HG03159 (cell line): ENCODE data around the gene FNDC4.
"Not testable (repeated sequence)": the region's sequence is repeated elsewhere in the genome, so short reads cannot be mapped to it uniquely, and the experiment has no call there.

Source experiments
- ATAC-seq: cut with Tn5 transposase; IDR thresholded peaks from one replicate; pipeline ENCODE4 v1.9.1; 2021; ENCODE audit warnings: mild to moderate bottlenecking, moderate library complexity; ENCODE audit not compliant: unreplicated experiment

Gene FNDC4, protein sequence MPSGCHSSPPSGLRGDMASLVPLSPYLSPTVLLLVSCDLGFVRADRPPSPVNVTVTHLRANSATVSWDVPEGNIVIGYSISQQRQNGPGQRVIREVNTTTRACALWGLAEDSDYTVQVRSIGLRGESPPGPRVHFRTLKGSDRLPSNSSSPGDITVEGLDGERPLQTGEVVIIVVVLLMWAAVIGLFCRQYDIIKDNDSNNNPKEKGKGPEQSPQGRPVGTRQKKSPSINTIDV

DNA sequence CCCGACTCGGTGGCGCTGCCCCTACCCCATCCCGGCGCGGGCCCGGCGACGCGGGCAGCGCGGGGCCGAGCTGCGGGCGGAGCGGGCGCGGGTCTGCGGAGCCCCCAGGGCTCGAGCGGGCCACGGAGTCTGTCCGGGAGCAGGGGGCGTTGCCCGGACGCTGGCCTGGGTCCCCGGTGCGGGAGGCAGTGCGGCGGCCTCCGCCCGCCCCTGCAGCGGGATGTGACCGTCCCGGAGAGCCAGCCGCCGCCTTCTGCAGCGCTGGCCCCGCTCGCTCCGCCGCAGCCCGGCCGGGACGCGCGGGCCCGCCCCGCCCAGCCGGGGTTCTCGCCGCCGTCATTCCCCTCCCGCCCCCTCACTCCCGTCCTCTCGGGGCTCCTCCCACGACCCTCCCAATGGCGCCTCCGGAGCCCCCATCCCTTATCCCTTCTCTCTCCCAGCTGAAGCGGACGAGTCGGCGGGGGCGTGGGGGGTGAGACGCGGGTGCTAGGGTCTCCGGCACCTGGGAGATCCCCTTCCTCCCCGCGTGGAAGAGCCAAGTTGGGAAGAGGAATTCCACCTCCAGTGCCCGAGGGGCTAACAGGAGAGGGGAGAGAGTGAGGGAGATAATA, at the start of gene FNDC4:
TSS of gene FNDC4 (minus strand) at position 257 of the 611 bp plus-strand sequence. CDS start 521 bp downstream, outside the sequence.
- ATAC-seq: no peak

DNA sequence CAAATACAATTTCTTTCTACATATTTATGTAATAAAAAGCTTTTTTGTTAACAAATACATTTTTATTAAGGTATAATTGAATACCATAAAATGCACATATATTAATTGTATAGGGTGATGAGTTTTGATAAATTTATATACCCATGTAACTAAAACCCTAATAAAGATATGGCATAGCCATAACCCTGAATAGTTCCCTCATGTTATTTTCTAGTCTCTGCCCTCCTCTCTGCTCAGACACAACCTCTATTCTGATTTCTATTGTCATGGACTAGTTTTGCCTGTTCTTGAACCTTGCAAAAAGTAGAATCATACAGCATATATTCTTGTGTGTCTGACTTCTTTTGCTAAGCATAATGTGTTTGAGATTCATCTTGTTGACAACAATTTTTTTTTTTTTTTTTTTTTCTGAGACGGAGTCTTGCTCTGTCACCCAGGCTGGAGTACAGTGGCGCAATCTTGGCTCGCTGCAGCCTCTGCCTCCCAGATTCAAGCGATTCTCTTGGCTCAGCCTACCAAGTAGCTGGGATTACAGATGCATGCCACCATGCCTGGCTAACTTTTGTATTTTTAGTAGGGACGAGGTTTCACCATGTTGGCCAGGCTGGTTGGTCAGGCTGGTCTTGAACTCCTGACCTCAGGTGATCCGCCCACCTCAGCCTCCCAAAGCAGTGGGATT, 49.3 kb upstream of the FNDC4 start:
- ATAC-seq: no peak

DNA sequence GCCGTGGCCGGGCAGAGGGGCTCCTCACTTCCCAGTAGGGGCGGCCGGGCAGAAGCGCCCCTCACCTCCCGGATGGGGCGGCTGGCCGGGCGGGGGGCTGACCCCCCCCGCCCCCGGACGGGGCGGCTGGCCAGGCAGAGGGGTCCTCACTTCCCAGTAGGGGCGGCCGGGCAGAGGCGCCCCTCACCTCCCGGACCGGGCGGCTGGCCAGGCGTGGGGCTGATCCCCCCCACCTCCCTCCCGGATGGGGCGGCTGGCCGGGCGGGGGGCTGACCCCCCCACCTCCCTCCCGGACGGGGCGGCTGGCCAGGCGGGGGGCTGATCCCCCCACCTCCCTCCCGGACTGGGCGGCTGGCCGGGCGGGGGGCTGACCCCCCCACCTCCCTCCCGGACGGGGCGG, 44.6 kb upstream of the FNDC4 start:
- not testable (repeated sequence) for ATAC-seq

DNA sequence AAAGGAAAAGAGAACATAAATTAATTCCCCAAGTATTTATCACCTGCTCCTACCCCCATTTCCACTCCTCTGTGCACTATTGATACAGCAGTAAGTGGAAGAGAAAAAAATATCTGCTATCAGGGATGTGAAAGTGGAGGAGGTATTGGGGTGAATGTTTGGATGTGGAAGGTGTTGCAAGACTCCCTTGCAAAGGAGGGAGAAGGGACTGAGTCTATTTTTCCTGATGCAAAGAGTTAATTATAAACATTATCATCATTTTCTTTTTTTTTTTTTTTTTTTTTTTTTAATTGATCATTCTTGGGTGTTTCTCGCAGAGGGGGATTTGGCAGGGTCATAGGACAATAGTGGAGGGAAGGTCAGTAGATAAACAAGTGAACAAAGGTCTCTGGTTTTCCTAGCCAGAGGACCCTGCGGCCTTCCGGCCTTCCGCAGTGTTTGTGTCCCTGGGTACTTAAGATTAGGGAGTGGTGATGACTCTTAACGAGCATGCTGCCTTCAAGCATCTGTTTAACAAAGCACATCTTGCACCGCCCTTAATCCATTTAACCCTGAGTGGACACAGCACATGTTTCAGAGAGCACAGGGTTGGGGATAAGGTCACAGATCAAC, 43.9 kb upstream of the FNDC4 start:
- not testable (repeated sequence) for ATAC-seq

DNA sequence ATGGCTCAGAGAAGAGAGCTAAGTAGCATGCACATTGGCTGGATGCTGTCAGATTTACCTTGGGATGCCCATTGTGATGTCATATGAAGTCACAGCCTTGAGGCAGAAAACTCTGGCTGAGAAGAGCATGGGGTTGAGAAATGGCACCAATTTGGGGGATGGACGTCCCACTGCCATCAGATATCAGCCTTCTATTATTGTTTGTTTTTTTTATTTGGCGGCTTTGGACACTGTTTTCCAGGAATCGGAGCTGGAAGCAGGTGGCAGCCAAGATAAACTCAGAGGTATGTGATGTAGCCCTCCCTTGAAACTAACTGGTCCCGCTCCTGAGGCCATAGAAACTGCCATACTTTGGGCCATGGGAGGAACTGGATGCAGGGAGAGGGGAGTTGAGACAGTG, 42.3 kb upstream of the FNDC4 start:
- no peak for ATAC-seq

DNA sequence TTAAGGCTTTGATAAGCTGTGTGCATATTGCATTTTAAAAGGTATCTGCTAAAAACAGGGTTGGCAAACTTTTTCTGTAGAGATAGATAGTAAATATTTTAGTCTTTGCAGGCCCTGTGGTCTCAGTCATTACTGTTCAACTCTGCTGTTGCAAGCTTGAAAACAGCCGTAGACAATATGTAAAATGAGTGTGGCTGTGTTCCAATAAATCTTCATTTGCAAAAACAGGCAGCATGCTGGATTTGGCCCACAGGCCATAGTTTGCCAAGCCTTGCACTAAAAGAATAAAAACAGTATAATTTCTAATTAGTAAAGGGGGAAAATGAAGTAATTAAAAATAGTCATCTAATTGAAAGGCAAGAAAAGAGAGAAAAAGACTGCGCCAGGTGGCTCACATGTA, 37.0 kb upstream of the FNDC4 start:
- no peak for ATAC-seq

DNA sequence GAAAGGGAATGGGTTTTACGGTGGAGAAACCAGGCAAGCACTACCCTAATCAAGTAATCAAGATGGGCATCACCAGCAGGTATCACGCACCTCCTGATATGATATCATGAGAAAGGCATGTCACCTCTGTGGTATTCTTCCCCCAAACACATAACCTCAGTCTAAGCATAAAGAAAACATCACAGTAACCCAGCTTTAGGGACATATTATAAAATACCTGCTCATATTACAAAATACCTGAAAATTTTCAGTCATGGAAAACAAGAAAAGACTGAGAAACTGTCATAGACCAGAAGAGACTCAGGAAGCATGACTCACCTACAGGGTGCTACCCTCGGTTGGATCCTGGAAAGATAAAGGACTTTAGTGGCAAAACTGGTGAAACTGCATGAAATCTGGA, 32.2 kb upstream of the FNDC4 start:
- ATAC-seq: no peak

DNA sequence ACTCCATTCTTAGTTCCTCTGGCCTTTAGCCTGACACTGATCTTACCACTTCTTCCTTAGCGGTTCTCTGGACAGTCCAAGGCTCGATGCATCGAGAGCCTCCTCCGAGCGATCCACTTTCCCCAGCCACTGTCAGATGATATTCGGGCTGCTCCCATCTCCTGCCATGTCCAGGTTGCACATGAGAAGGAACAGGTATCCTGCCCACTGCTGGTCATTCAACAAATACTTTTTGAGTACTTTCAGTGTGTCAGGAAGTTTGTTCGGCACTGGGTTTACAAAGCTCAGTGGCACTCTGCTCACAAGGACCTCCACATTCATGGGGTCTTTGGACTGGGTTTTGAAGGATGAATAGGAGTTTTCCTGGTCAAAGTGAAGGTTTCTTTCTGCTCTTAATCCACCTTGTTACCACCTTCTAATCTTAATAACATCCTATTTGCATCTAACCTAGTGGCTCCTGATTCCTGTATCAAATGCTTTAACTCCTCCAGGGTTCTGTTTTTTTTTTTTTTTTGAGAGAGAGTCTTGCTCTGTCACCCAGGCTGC, 27.5 kb upstream of the FNDC4 start:
- ATAC-seq: no peak

DNA sequence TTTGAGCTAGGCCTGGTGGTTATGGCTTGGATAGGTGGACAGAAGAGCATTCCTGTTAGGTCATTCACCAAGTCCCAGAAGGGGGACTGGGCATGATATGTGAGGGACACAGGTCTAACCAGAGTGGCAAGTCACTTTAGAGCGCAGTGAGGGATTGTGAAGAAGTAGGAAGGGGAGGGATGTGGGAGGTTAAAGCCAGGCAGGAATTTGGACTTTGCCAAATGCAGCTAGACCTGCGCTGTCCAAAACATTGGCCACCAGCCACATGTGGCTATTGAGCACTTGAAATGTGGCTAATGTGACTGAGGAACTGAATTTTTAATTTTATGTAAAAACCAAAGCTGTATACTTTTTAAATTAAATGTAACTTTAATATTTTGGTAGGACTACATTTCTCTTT, 25.3 kb upstream of the FNDC4 start:
- ATAC-seq: no peak

DNA sequence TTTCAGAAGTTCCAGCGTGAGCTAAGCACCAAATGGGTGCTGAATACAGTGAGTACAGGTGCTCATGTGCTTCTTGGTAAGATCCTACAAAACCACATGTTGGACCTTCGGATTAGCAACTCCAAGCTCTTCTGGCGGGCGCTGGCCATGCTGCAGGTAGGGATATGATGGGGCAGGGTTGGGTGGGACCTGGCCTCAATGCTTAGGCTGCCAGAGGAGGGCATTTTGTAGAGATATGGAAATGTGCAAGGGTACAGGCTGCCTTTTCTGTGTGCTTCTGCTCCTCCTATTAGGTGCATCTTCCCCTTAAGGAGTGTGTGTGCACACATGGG, 23.7 kb upstream of the FNDC4 start:
- ATAC-seq: no peak

DNA sequence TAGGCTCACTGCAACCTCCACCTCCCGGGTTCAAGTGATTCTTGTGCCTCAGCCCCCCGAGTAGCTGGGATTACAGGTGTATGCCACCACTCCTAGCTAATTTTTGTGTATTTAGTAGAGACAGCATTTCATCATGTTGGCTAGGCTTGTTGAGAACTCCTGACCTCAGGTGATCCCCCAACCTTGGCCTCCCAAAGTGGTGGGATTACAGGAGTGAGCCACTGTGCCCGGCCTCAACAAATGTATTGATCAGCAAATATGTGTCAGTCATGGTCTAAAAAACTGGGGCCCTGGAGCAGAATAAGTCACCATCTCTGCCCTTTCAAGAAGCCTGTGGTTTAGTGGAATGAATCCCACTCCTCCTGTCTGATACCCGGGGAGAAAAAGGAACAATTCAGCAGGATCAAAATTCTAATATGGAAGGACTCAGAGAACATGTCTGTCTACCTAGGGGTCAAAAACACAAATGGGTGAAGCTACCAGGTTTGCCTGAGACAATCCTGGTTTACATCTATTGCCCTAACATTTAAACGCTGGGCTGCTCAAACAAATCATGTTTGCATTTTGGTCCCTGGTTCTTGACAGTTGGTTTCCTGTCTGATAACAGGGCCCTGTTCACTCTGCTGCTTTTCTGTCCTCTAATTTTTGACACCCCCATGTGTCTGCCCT, 23.2 kb upstream of the FNDC4 start:
- no peak for ATAC-seq

DNA sequence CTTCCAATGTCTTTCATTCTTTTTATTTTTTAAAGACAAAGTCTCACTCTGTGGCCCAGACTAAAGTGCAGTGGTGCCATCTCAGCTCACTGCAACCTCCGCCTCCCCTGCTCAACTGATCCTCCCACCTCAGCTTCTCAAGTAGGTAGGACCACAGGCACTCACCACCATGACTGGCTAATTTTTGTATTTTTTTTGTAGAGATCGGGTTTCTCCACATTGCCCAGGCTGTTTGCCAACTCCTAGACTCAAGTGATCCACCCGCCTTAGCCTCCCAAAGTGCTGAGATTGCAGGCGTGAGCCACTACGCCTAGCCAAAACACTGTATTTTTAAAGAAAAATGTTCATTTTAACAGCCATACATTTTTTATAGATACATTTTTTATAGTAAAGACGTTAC, 14.3 kb upstream of the FNDC4 start:
- no peak for ATAC-seq

DNA sequence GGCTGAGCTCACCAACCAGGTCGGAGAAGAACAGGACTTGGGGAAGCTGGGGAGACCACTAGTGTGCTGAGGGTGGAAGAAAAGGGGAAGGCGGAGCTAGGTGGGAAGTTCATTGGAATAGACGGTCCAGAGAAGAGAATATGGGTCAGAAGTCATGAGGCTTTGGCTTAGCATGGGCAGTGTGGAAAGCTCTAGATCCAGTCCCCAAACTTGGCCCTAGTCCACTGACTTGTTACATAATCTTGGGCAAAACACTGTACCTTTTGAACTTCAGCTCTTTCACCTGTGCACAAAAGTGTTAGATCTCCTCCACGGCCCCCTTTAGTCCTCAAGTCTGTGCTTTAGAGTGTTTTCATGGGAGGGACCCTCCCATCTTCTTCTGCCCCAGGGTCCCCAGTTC, 12.3 kb upstream of the FNDC4 start:
- ATAC-seq: no peak

DNA sequence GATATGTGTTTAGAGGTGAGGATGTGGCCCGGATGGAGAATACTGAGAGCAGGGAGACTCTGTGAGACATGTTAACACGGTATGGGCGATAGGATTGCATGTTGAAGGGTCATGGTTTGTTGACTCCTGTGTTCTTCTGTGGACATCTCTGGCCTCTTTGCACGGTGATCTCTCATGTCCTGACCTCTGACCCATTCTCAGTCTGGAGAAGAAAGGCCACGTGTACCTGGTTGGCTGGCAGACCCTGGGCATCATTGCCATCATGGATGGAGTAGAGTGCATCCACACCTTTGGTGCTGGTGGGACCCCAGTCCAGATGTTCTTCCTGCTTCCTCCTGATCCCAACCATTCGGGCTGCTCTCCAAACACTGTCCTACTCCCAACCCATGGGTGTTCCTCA, 11.6 kb upstream of the FNDC4 start:
- no peak for ATAC-seq

DNA sequence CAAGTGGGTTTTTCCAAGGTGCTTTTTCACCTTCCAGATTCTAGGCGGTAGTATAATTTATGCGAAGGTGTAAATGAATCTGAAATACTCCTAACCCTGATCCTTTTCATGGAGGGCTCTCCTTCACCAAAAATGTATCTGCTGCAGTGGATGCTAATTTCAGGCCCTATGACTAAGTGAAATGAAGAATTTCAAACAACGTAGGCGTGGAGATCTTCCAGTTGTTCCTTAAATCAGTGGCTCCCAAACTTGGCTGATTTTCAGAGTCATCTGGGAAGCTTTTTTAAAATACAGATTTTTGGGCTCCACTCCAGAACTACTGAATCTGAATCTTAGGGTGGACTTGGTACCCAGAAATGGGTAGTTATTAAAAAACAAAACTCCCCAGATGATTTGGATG, 7.1 kb upstream of the FNDC4 start:
- no peak for ATAC-seq

DNA sequence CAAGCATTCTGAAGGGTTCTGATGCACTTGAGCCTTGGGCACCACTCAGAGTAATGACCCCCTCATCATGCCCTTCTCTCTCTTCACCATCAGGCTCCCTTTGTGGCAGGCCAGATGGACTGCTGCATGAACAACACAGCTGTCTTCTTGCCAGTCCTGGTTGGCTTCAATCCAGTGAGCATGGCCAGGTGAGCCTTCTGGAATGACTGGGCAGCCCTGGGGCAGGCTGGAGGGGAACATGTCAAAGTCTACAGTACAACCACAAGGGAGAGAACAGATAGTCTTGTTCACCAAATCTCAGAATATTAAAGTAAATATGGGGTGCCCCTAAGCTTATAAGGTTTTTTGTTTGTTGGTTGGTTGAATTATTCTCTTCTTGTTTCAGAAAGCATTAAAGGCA, 6.0 kb upstream of the FNDC4 start:
- ATAC-seq: no peak

DNA sequence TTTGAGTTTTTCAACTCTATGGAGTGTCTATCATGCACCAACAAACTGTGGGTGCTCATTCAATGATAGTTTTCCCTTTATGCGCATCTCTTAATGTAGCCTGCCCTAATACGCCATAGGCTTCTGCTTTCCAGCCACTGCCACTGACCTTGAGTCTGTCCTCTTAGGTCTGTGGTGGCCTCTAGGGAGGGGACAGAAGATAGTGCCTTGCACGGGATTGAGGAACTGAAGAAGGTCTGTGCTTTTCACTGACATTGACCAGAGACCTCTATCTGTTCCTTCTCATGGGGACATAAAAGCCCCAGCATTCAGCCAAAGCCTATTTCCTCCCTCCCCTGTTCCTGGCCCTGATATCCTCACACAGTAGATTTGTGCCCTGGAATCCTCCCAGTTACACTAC, 4.0 kb upstream of the FNDC4 start:
- no peak for ATAC-seq

DNA sequence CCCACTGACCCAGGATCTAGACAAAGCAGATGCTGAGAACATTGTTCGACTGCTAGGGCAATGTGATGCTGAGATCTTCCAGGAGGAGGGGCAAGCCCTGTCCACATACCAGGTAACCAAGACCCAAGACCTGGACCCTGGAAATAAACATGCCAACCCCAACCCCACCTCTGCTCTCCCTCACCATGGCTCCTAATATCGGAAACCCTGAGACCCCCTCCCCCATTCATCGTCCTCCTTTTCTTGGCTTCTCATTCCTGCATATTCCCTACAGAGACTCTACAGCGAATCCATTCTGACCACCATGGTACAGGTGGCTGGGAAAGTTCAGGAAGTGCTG, 2.3 kb upstream of the FNDC4 start:
- no peak for ATAC-seq

DNA sequence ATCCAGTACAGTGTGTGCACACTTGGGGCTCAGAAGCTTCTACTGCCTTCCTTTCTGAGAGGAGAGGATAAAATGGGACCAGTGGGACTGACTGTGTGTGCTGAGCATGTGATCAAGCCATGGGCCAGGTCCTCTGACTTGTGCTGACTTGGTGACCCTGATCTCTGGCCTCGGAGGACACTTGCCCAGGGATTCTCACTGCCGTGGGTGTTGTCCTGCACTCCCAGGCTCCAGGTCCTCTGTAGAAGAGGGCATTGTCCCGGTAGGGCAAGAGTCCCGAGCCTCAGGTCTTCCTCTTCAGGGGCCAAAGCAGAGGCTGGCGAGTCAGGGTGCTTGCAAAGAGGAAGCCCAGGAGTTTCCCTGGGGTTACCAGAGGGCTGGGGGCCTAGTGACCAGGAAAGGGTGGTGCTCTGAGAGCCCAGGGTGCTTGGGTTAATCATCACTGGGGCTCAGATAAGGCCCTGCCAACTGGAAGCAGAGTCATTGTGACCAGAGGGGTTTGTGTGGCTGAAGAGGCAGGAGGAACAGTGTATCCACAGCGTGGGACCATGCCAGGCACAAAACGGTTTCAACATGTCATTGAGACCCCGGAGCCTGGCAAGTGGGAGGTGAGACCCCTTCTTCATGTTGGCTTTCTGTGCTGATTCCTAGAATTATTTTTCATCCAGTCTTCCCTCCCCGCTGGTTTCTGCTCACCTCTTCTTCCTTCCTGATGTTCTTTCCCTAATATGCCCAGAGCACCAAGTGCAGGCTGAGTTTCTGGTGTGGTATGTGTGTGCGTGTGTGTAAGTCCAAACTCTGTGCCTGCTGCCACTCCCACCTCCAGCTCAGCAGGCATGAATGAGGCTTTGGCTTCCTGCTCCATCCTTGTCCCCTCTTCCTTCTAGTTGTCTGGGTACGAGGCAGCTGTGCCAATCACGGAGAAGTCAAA, 1.6 kb upstream of the FNDC4 start, which contains the start of gene GCKR:
TSS of gene GCKR (plus strand) at position 483 of the 931 bp plus-strand sequence. CDS start at position 549, 66 bp downstream.
- ATAC-seq: no peak

DNA sequence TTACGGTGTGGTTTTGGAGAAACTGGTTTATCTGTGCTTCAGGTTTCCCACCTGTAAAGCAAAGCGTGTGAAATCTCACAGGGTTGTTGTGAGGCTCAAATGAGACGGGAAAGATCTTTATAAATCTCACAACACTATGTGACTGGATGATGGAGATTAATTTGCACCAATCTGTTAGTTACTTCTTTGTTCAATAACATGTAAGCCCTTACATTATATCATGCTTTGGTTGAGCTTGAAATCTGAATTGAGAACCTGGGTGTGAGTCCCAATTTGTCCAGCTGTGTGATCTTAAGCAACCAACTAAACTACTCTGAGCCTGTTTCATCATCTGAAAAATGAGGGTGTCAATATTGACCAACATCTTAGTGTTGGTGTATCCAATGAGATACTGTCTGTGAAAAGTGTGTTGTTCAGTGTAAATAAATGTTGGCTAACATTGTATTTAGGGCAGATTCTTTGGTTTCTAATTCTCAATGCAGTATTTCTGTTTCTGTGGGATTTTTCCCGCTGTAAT, 898 bp upstream of the FNDC4 start:
- no peak for ATAC-seq
